Hypothalamus (tissue), 51 donors: ENCODE results near the gene CEACAM1.
A peak's percentile ranks its signal among the peaks of the same experiment; 100 is the strongest.
"Not testable (repeated sequence)": the region's sequence is repeated elsewhere in the genome, so short reads cannot be mapped to it uniquely, and the experiment has no call there.

Experiments
- DNase-seq, 51 donors: peaks; one replicate each; lab custom pipeline; 2025; lab: John Stamatoyannopoulos, UW

The CEACAM1 gene

GRCh38 chr19:42528354-42529247 is at the start of gene CEACAM1:
CEACAM1 (minus strand) TSS chr19:42528481; CDS start chr19:42528374, 107 bp downstream.
- DNase-seq: no peak

GRCh38 chr19:42577016-42577415 is 48.7 kb upstream of the CEACAM1 start:
- no peak for DNase-seq

- no peak for DNase-seq
Observed at GRCh38 chr19:42576241-42576640, 48.0 kb upstream of the CEACAM1 start.

GRCh38 chr19:42573642-42574041 is 45.4 kb upstream of the CEACAM1 start:
- no peak for DNase-seq

- DNase-seq: no peak
Observed at GRCh38 chr19:42571116-42571515, 42.8 kb upstream of the CEACAM1 start.

- DNase-seq: no peak
Observed at GRCh38 chr19:42569193-42569592, 40.9 kb upstream of the CEACAM1 start.

- DNase-seq: peak in 2 of 51 donors; percentile 10 to 20
Observed at GRCh38 chr19:42568006-42568405, 39.7 kb upstream of the CEACAM1 start.

- DNase-seq: no peak
Observed at GRCh38 chr19:42567567-42567966, 39.3 kb upstream of the CEACAM1 start.

- DNase-seq: peak in 22 of 51 donors; percentile 4 to 54 (median 20)
Observed at GRCh38 chr19:42563352-42564210, 35.3 kb upstream of the CEACAM1 start.

GRCh38 chr19:42561512-42561911 is 33.2 kb upstream of the CEACAM1 start:
- no peak for DNase-seq

- DNase-seq: no peak
Observed at GRCh38 chr19:42560731-42561130, 32.5 kb upstream of the CEACAM1 start.

GRCh38 chr19:42558450-42559150 is 30.3 kb upstream of the CEACAM1 start:
- no peak for DNase-seq

- not testable (repeated sequence) for DNase-seq
Observed at GRCh38 chr19:42557386-42557871, 29.1 kb upstream of the CEACAM1 start.

GRCh38 chr19:42555801-42556200 is 27.5 kb upstream of the CEACAM1 start:
- peak in 3 of 51 donors; percentile 9 to 31 (median 29) for DNase-seq

GRCh38 chr19:42555317-42555716 is 27.0 kb upstream of the CEACAM1 start:
- DNase-seq: peak in 4 of 51 donors; percentile 19 to 24 (median 22)

- DNase-seq: no peak
Observed at GRCh38 chr19:42554046-42554575, 25.8 kb upstream of the CEACAM1 start.

- no peak for DNase-seq
Observed at GRCh38 chr19:42553292-42554045, 25.2 kb upstream of the CEACAM1 start.

- no peak for DNase-seq
Observed at GRCh38 chr19:42552086-42553065, 24.1 kb upstream of the CEACAM1 start.
